Activated T-helper 1 cell treated with anti-CD3 and anti-CD28 coated beads, Interleukin-12 subunit alpha, Interleukin-12 subunit beta, Interleukin-2, Interleukin-4 antibody, amounts not matched to agents 30 ng/mL and 10 ng/mL and 1 ng/mL, durations not matched to agents 14 hours and 24 hours and 36 hours (primary cell): Measurements from ENCODE around the gene SUFU. TPM values are rescaled to one million over a fixed set of nuclear protein-coding genes. Genes with fewer than 3 reads are reported as not detected.
A peak's percentile ranks its signal among the peaks of the same experiment; 100 is the strongest.

ENCODE experiments used
- DNase-seq: peaks from one replicate; pipeline ENCODE4 v3.0.0; 2021; ENCODE audit warnings: low spot score
- H3K27ac Mint-ChIP-seq: one replicate; pipeline ENCODE4 v1.8.0; 2021; ENCODE audit warnings: mild to moderate bottlenecking, mixed read lengths
- H3K27me3 Mint-ChIP-seq: one replicate; pipeline ENCODE4 v1.8.0; 2022; ENCODE audit warnings: mild to moderate bottlenecking, moderate library complexity, mixed read lengths; ENCODE audit not compliant: insufficient read depth
- H3K36me3 Mint-ChIP-seq: one replicate; pipeline ENCODE4 v1.8.0; 2021; ENCODE audit warnings: low read depth, mixed read lengths
- H3K4me1 Mint-ChIP-seq: one replicate; pipeline ENCODE4 v1.8.0; 2021; ENCODE audit warnings: low read depth, mixed read lengths
- H3K4me3 Mint-ChIP-seq: one replicate; pipeline ENCODE4 v1.8.0; 2021; ENCODE audit warnings: mild to moderate bottlenecking, moderate library complexity, mixed read lengths
- H3K9me3 Mint-ChIP-seq: one replicate; pipeline ENCODE4 v1.8.0; 2021; ENCODE audit warnings: mixed read lengths
- intact Hi-C: fragments of 100-400 bp; cut with micrococcal nuclease; formaldehyde crosslinking; loops from one replicate; pipeline ENCODE4 v1.15.1; 2024
- total RNA-seq: library from RNA; stranded (reverse); gene quantifications from 2 replicates; pipeline ENCODE4 v1.2.3, GENCODE V29; 2022

Gene SUFU
- total RNA-seq, 1 donor from 2014 or later, result 11.6 TPM

DNA sequence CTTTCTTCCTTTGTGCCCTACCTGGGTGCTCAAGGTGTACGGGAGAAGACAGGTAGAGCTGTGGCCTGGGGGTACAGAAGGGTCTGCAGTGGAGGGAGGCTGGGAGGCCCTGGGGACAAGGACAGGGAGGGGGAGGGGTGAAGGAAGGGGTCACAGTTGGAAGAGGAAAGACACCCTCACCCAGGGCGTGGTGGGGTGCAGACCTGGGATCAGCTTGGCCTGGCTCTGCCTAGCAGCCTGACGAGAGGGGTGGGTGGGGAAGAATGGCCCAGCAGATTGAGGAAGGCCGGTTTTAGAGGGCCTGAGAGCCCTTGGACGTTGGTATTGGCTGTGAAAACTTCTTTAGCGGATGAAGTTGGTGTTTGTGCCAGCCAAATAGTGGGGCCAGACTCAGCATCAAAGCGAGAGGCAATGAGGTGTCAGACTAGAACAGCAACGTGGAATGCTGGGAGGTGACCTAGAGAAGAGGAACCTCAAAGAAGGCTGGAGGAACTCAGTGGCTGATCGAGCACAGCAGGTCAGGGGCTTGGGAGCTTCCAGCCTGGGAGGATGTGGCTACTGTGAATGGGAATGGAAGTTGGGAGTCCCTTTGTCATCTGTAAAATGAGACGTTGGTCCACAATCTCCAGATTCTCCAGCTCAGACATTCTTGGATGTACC lies 122.4 kb downstream of the SUFU start:
- Mint-ChIP-seq H3K4me1 (peaks cover 3% of the 10 kb centered on the region), H3K27me3 (no peaks in the 10 kb centered on the region), H3K4me3 (no peak overlapping the region), H3K9me3 (no peaks in the 10 kb centered on the region), H3K27ac (no peak overlapping the region), H3K36me3 (peaks cover 4% of the 10 kb centered on the region)
- intact Hi-C loops, result no loop called here
- no peak for DNase-seq

DNA sequence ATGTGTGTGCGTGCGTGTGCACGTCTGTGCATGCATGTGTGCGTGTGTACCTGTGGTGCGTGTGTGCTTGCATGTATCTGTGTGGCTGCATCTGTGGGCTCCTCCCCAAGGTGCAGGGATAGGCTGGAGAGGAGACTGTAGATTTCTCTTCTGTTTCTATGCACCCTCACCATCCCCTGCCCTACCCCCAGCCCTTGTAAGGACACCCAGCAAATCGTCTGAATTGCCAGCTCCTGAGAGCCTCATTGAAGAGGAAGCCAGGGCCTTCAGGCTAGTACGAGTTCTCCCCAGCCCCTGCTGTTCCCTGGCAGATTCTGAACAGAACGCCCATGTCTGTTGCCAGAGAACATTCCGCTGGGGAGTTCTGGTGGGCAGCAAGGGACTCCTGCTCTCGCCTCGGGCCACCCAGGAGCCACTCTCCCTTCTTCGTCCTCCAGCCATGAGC lies 123.5 kb downstream of the SUFU start:
- peaks cover 14% of the 10 kb centered on the region for H3K4me1 Mint-ChIP-seq
- H3K9me3 Mint-ChIP-seq, result no peaks in the 10 kb centered on the region
- H3K4me3 Mint-ChIP-seq, result no peak overlapping the region
- H3K27me3 Mint-ChIP-seq, result no peaks in the 10 kb centered on the region
- intact Hi-C loops, result no loop called here
- no peak for DNase-seq
- peak overlapping the region; percentile 24 for H3K27ac Mint-ChIP-seq
- H3K36me3 Mint-ChIP-seq, result peaks cover 7% of the 10 kb centered on the region

DNA sequence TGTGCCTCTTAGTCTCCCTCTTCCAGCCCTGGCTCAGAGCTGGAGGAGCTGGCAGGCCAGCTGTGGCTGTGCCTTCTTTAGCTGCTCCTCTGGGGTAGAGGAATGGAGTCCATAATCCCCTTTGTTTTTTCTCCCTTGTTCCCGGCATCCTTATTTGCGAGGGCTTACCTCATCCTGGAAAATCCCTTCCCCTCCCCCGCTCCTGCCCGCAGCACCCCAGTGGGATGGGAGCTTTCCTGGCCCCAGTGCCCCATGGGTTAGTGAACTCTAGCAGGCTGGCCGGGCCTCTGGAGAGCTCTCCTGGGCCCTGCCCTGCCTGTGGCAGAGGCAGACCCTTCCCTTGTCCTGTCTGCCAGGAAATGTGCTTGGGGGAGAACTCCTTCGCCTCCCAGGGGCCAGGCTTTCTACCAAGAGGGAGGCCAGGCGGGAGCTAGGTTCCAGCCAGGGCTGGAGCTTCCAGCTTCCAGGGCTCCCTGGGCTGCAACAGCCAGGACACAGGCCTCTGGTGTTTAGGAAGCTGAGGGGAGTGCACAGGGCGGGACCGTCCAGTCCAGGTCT lies 124.0 kb downstream of the SUFU start:
- peaks cover 19% of the 10 kb centered on the region for H3K4me1 Mint-ChIP-seq
- no peaks in the 10 kb centered on the region for H3K27me3 Mint-ChIP-seq
- peaks cover 7% of the 10 kb centered on the region for H3K36me3 Mint-ChIP-seq
- H3K4me3 Mint-ChIP-seq, result no peak overlapping the region
- no peak for DNase-seq
- H3K27ac Mint-ChIP-seq, result no peak overlapping the region
- H3K9me3 Mint-ChIP-seq, result no peaks in the 10 kb centered on the region
- intact Hi-C loops, result no loop called here

DNA sequence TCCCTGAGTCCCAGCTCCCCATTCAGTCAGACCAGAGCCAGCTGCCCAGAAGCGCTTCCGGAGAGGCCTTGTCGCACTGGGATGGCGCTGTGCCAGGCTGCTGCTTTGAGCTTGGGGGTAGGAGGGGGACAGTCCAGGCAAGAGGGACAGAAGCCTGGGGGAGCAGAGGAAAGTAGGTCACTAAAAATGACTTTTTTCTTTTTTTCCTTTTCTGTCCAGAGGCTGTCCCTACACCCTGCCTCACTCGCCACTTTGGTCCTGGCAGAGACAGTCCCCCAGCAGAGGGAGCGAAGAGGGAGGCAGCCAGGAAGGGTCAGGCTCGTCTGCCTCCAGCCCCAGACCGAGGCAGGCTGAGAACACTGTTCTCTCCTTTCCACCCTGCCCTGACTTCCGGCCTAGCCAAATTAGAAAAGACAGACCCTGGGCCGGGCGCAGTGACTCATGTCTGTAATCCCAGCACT lies 124.7 kb downstream of the SUFU start:
- H3K9me3 Mint-ChIP-seq, result no peaks in the 10 kb centered on the region
- peaks cover 26% of the 10 kb centered on the region for H3K4me1 Mint-ChIP-seq
- DNase-seq, result no peak
- peaks cover 4% of the 10 kb centered on the region for H3K36me3 Mint-ChIP-seq
- no peaks in the 10 kb centered on the region for H3K27me3 Mint-ChIP-seq
- H3K4me3 Mint-ChIP-seq, result no peak overlapping the region
- intact Hi-C loops, result no loop called here
- H3K27ac Mint-ChIP-seq, result no peak overlapping the region

DNA sequence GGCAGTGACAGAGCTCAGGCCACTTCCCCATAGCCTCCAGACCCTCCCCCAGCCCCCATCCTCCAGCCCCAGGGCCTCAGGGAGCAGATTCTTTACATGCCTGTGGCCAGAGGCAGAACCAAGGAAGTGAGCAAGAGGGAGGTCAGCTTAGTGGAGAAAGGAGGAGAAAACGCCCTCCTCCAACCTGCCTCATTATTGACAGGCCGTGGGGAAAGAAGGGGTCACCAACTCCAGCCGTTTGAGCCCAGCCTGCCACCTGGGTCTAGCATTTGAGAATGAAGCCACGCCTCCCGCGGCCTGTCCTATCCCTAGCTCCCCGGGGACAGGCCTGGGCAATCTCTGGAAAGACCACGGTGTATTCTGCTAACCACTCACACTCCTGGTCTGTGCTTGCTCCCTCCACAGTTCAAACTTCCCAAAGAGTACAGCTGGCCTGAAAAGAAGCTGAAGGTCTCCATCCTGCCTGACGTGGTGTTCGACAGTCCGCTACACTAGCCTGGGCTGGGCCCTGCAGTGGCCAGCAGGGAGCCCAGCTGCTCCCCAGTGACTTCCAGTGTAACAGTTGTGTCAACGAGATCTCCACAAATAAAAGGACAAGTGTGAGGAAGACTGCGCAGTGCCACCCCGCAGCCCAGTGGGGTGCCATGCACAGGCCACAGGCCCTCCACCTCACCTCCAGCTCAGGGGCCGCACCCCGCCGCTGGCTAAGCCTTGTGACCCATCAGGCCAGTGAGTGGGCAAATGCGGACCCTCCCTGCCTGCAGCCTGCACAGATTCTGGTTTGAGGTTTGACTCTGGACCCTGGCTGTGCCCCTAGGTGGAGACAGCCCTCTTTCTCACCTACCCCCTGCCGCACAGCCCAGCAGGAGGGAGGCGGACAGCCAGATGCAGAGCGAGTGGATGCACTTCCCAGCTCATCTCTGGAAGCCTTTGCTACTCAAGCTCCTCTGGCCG lies 126.2 kb downstream of the SUFU start:
- H3K27ac Mint-ChIP-seq, result no peak overlapping the region
- no peaks in the 10 kb centered on the region for H3K9me3 Mint-ChIP-seq
- H3K36me3 Mint-ChIP-seq, result peaks cover 4% of the 10 kb centered on the region
- no peak for DNase-seq
- intact Hi-C loops, result no loop called here
- H3K4me3 Mint-ChIP-seq, result no peak overlapping the region
- no peaks in the 10 kb centered on the region for H3K27me3 Mint-ChIP-seq
- H3K4me1 Mint-ChIP-seq, result peaks cover 33% of the 10 kb centered on the region

DNA sequence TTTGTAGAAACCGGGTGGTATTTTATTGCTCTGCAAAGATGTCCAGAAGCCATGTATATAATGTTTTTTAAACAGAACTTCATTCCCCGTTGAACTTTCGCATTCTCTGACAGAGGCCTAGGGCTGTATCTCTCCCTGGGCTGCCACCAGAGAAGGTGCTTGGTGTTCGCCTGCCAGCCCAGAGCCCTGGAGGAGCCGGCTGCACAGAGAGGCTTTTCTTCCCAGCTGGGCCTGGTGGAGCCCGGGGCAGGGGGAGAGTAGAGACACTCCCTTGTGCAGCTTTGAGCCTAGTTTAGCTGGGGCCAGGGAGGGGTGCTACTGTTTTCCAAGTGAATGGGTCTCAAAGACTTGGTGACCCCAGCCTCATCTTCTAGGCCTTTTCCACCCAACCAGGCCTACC lies 126.9 kb downstream of the SUFU start:
- intact Hi-C loops, result no loop called here
- Mint-ChIP-seq H3K27ac (peak overlapping the region; percentile 83), H3K9me3 (no peaks in the 10 kb centered on the region), H3K27me3 (no peaks in the 10 kb centered on the region), H3K4me3 (no peak overlapping the region), H3K4me1 (peaks cover 41% of the 10 kb centered on the region), H3K36me3 (peaks cover 4% of the 10 kb centered on the region)
- DNase-seq, result no peak

DNA sequence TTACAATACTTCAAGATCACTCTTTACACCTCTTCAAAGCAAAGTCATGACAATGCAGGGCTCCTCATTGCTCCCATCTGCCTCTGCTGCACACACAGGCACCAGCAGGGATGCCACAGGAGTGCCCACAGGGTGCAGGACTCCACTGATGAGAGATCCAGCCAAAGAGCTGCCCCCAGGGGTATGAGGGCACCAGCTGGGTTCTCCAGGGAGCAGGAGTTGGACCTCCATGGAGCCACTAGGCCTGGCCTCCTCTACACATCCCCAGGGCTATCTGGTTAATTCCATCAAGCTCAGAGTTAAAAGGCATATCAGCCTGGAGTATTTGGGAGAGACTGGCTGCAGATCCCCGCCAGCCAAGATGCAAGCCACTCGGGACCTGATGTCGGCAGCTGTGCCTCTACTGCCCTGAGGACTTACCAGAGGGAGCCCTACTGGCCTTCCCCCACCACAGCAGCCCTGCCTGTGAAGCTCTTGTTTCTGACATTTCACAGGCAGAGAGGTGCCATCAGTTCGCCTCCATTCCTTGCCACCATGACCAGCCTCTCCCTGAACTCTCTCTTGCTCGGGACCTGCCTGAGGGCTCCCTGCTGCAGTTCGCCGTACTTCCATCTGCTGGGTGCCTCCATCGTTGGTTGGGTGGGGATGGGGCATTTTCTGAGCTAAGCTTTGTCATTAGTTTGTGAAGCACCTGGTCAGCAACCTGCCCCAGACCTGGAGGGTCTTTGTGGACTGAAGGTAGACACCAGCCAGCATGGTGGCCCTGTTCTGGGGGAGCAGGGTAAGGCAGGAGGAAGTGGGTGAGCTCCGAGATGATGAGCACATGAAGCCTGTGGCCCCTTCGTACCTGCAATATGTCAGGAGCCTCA lies 128.0 kb downstream of the SUFU start:
- Mint-ChIP-seq H3K4me1 (peaks cover 44% of the 10 kb centered on the region), H3K27ac (peak overlapping the region; percentile 84), H3K36me3 (peaks cover 4% of the 10 kb centered on the region), H3K4me3 (no peak overlapping the region), H3K27me3 (no peaks in the 10 kb centered on the region), H3K9me3 (no peaks in the 10 kb centered on the region)
- no peak for DNase-seq
- intact Hi-C loops, result no loop called here

DNA sequence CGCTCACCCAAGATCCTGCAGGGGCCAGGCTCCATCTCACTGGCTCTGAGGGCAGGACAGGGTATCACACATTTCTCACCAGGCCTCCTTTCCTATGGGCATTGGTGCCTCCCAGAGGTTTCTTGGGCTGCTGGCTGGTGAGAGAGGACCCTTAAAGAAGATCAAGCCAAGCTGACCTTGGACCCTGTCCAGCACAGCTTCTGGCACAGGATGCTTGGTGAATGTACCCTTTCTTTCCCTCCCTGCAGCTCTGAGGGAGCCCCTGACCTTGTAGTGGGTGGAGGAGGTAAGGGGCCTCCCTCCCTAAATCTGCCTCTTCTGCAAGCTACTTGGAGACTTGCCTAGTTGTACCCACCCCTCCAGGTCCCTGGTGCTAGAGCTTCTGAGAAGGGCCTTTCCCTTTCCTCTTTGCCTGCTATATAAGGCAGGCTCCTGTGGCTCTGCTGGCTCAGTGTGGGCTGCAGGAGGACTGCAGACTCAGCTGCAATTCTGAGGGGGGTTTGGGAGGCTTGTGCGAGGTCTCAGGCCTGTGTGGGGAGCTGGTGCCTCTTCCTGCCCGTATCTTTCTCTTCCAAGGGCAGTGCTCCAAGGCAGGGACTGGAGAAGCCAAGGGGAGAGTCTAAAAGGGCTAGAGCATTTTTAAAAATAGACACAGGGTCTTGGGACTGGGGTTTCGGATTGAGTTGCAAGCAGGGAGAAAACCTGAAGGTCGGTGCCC lies 128.8 kb downstream of the SUFU start:
- H3K4me3 Mint-ChIP-seq, result peak overlapping the region; percentile 25
- no peaks in the 10 kb centered on the region for H3K27me3 Mint-ChIP-seq
- peaks cover 4% of the 10 kb centered on the region for H3K36me3 Mint-ChIP-seq
- peaks cover 44% of the 10 kb centered on the region for H3K4me1 Mint-ChIP-seq
- intact Hi-C loops, result no loop called here
- DNase-seq, result no peak
- H3K9me3 Mint-ChIP-seq, result no peaks in the 10 kb centered on the region
- peak overlapping the region; percentile 84 for H3K27ac Mint-ChIP-seq

DNA sequence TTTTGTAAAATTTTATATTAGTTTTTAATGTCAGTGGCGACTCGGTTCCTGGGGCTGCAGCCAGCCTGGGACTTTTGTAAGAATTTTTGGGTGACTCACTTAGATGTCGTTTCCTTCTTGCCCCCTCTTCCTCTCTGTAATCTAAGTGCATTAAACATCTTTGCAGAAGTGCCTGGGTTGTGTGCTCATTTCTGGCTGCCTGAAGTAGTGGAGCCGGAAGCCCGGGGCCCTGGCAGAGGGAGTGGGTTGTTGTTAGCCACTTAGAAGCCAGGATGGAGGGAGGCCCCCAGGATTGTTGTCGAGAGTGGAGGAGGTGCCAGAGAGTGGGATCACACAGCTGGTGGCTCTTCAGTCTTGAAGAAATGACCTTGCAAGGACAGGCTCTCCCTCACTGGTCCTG lies 129.5 kb downstream of the SUFU start:
- intact Hi-C loops, result no loop called here
- peak; percentile 14 for DNase-seq
- Mint-ChIP-seq H3K4me3 (peak overlapping the region; percentile 20), H3K36me3 (peaks cover 4% of the 10 kb centered on the region), H3K27ac (peak overlapping the region; percentile 84), H3K9me3 (no peaks in the 10 kb centered on the region), H3K4me1 (peaks cover 44% of the 10 kb centered on the region), H3K27me3 (no peaks in the 10 kb centered on the region)

DNA sequence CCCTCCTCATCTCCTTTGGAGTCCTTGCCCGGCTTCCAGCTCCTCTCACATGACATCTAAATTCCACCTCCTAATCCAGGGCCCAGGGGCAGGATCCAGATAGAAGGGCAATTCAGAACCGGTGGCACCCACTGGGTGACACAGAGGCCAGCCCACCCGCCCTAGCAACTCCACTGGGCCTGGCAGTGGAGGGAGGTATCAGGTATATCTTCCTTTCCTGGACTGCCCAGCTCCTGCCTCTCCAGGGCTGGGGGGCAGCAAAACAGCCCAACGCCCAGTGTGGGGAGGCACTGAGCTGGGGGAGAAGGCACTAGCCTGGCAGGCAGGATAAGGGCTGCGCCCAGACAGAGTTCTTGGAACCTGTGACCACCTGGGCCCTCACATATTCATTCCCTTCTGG lies 130.1 kb downstream of the SUFU start:
- peaks cover 44% of the 10 kb centered on the region for H3K4me1 Mint-ChIP-seq
- DNase-seq, result no peak
- H3K9me3 Mint-ChIP-seq, result no peaks in the 10 kb centered on the region
- no peaks in the 10 kb centered on the region for H3K27me3 Mint-ChIP-seq
- intact Hi-C loops, result no loop called here
- peak overlapping the region; percentile 84 for H3K27ac Mint-ChIP-seq
- H3K36me3 Mint-ChIP-seq, result peaks cover 4% of the 10 kb centered on the region
- H3K4me3 Mint-ChIP-seq, result peak overlapping the region; percentile 20

DNA sequence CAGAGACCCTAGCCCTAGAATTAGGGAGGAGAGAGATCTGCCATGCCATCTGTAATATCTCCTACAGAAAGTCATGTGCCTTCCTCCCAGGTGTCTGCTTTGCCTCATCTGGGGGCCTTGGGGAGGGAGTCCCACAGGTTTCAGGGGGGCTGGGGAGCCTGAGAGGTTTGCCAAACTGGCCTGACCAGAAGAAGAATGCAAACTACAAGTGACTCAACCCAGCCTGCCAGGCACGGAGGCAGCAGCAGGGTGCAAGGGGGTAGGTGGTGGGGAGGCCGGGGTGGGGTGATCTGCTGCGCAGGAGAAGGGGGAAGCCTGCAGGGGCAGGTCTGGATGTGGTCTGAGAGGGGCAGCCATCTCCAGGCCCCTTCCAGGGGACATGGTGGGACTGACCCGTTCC lies 130.9 kb downstream of the SUFU start:
- Mint-ChIP-seq H3K4me3 (no peak overlapping the region), H3K4me1 (peaks cover 44% of the 10 kb centered on the region), H3K36me3 (peaks cover 4% of the 10 kb centered on the region), H3K9me3 (no peaks in the 10 kb centered on the region), H3K27ac (no peak overlapping the region), H3K27me3 (no peaks in the 10 kb centered on the region)
- intact Hi-C loops, result no loop called here
- DNase-seq, result no peak

DNA sequence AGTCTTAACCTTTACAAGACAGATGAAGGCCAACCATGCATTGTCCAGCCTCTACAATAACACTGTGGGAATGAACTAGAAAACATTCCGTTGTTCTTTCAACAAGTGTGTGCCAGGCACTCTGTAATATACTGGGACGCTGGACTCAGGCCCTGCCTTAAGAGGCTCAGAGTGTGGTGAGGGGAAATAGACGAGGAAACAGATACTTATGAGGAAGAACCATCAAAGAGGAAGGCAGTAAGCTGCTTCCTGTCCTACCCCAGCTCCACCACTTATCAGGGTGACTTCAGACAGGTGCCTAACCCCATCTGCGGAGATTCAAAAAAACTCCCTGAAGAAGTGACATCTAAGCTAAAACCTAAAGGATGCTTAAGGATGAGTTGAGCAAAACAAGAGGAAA lies 131.6 kb downstream of the SUFU start:
- H3K27me3 Mint-ChIP-seq, result no peaks in the 10 kb centered on the region
- peak overlapping the region; percentile 41 for H3K27ac Mint-ChIP-seq
- H3K4me1 Mint-ChIP-seq, result peaks cover 44% of the 10 kb centered on the region

More for the DNA sequence above, 131.6 kb downstream of the SUFU start:
- Mint-ChIP-seq H3K9me3 (no peaks in the 10 kb centered on the region), H3K4me3 (peak overlapping the region; percentile 20), H3K36me3 (peaks cover 4% of the 10 kb centered on the region)
- intact Hi-C loops, result no loop called here
- DNase-seq, result no peak
